GM11168 (cell line): ENCODE measurements around the gene RPL35.

Experiments used
- in situ Hi-C: fragments of 300-500 bp; cut with MboI; formaldehyde crosslinking; loops from one replicate; pipeline ENCODE4 v1.12.0; 2022; ENCODE audit warnings: low sequenced_read_pairs; ENCODE audit not compliant: unreplicated experiment

Gene RPL35

DNA sequence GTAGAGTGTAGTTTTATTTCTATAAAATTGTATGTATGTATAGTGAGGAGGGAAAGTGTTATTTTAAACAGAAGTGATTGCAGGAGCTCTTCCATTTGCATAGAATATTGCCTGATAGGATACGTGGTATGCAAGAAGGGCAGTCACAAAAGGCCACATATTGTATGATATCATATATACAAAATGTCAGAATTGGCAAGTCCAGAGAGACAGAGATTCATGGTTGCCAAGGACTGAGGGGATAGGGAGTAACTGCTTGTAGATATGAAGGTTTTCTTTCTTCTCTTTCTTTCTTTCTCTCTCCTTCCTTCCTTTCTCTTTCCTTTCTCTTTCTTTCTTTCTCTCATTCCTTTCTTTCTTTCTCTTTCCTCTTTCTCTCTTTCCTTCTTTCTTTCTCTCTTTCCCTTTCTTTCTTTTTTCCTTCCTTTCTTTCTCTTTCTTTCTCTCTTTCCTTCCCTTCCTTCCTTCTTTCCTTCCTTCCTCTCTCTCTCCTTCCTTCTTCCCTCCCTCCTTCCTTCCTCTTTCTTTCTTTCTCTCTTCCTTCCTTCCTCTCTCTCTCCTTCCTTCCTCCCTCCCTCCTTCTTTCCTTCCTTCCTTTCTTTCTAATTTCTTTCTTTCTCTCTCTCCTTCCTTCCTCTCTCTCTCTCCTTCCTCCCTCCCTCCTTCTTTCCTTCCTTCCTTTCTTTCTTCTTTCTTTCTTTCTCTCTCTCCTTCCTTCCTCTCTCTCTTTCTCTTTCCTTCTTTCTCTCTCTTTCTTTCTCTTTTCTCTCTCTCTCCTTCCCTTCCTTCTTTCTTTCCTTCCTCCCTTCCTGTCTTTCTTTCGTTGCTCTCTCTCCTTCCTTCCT lies 33.0 kb downstream of the RPL35 start:
- in situ Hi-C loops: no loop called here

DNA sequence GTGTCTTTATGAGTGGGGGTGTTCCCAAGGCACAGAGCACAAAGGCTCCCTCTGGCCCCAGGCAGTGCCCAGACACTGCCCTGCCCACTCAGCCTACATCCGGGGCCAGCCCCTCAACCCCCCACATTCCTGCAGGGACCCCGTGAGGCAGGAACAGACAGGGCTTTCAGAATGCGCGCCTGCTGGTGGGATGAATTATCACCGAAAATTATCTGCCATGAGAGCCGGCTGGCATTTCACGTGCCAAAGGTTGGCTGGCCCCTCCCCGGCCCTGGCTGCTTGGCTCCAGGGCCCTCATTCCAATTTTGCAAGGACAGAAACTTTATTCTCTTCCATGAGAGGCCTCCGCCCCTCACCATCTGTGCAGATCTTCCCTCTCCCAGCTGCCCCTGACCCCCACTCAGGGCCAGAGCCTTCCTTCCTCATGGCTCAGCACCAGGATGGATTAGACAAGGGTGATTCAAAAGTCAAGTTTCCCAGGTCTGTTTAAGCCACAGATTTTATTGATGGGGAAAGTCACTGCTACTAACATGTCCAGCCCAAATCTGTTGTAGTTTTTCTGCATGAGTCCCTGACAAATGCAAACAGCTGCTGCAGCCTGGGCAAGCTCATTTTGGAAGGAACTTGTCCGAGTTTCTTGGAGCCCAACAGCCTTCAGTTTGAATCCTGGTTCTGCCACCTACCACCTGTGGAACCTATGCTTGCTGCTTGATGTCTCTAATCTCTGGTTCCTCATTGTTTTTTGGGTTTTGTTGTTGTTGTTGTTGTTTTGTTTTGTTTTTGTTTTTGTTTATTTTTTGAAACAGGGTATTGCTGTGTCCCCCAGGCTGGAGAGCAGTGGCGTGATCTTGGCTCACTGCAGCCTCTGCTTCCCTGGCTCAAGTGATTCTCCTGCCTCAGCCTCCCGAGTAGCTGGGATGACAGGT lies 40.8 kb downstream of the RPL35 start:
- in situ Hi-C loops: no loop called here

DNA sequence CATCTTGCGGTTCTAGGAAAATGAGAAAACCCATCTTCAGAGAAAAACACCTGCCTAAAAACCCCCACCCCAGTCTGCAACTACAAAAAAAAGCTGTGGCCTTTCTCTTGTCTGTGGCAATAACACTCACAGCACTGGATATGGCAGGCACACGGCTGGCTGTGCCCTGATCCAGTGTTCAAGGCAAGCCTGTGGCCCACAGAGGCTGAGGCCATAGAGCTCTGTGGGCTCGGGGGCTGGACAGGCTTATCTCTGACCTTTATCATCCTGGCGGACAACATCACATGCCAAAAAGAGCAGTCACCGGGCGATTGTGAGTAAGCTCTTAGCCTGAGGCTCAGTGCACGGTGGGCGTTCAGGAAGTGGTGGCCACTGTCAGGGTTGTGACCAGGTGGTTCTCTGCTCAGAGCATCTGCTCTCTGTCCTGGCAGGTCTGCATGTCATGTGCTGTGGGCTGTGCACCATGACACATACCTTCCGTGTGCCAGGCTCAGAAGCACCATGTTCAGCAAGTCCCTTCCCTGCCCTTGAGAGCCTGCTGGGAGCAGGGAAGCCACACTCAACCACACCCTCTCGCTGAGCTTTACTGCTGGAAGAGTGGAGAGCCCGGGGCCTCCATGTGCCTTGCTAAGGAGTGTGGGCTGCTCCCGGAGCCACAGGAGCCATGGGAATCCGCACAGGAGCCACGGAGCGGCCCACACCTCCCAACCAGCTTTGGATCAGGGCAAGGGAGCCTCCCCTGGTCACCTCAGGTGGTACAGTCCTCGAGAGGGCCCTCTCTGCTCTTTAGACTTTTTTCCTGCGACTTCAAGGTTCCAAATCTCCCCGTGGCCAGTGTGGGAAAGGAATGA lies 43.1 kb downstream of the RPL35 start:
- in situ Hi-C loops: no loop called here

DNA sequence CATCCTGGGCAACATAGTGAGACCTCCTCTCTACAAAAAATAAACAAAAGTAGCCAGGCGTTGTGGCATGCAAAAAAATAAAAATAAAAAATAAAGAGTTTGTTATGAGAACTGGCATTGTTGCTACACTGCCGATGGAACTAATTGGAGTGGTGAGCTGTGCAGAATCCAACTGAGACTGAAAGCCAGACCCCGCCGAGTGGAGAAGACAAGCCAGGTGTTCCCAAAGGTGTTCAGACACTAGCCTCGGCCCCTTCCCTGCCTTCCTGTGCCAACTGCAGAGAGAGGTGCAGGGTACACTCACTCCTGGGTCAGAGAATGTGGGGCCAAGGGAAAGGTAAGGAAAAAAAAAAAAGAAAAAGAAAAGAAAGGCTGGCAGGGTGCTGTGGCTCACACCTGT lies 46.2 kb downstream of the RPL35 start:
- in situ Hi-C loops: no loop called here

DNA sequence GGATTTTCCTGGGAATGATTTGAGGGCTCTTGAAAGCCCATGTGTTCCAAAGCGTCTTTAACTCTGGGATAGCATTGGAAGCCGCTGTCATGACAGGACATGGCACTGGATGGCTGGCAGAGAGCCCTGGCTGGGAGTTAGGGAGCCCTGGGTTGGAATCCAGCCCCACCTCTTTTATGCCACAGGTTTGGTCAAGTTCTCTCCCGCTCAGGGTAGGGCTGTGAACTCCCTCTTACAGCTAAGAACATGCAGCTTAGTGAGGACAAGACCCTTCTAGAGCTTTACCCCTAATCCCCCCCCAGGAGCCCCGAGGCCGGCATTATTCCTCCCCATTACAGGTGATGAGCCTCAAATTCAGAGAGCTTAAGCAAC lies 47.6 kb downstream of the RPL35 start:
- in situ Hi-C loops: no loop called here

DNA sequence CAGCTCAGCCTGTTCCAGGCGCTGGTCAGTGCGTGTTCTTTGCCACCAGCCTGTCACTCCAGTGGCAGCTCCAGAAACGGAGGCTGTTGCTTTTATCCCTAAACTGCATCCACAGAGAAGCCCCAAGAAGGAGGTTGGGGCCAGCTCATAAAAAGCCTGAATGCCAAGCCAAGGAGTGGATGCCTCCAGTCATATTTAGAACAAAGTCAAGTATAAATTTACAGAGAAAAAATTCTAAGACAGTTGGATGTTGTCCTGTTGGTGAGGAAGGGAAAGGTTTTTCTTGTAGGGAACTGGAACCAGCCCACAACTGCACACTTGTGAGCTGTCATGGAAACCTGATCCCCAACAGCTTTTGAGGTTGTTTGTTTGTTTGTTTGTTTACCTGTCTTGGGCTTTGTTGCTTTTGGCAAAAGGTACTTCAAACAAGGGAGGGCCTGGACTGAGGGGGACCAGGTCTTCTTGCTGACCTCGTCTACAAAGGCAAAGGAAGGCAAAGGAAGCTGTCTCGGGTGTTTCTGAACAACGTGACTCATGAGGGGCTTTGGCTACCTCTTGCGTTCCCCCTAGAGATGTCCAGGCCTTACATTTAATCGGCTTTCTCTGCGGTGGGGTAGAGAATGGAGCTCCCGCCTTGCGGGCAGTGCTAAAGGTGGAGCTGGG lies 48.1 kb downstream of the RPL35 start:
- in situ Hi-C loops: no loop called here

DNA sequence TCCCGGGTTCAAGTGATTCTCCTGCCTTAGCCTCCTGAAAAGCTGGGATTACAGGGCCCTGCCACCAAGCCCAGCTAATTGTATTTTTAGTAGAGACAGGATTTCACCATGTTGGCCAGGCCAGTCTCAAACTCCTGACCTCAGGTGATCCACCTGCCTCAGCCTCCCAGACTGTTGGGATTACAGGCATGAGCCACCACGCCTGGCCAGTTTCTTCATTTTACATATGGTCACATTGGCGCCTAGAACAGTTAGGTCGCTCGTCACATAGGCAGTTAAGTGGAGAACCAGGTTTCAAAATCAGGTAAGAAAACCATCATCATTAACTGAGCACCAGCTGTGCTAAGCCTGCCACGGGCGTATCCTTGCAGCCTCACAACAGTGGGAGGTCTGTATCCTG lies 48.7 kb downstream of the RPL35 start:
- in situ Hi-C loops: no loop called here

DNA sequence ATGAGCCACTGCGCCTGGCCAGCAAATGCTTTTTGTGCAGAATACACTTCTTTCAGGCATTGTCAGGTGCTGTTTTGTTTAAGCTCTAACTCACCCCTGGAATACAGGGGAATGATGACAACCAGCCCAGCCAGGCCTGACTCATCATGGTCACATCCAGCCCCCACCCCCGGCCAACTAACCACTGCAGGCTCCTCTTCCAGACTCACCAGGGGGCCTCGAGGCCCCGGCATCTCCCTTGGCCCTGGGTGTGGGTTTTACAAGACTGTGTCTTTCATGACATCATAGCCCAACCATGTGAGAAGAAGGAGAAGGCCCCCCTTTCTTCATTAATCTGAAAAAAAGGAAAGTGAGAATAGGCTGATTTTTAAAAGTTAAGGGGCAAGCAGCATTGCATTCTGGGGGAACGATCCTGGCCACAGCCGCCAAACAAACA lies 49.3 kb downstream of the RPL35 start:
- in situ Hi-C loops: no loop called here

DNA sequence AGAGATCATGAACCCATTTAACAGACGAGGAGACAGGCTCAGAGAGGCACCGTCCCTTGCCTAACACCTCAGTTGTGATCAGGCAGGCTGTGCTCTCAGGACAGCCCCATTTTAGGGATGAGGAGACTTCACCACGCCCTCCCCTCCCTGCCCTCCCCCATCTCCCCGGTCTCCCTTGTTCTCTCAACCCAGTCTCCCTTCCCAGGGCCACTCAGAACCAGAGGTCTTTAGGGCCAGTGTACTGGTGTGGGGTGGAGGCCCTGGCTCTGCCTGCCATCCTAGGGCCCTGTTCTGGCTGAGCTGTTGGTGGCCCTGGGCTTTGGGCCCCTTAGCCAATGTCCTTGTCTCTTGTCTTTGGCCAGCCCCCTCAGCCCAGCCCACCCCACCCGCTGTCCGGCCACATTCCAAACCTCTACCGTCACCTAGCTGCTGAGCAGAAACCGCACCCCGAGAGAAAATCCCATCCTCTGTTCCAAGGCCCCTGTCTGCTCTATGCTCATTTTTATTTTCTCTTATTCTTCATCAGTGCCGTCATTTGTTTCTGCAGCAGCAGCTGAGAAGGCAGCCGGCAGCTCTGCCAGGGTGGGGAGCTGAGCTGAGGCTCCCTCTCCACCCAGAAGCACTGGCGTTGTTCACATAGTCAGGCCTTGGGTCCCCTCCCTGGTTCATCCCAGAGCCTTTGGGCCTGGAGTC lies 50.9 kb downstream of the RPL35 start:
- in situ Hi-C loops: no loop called here

DNA sequence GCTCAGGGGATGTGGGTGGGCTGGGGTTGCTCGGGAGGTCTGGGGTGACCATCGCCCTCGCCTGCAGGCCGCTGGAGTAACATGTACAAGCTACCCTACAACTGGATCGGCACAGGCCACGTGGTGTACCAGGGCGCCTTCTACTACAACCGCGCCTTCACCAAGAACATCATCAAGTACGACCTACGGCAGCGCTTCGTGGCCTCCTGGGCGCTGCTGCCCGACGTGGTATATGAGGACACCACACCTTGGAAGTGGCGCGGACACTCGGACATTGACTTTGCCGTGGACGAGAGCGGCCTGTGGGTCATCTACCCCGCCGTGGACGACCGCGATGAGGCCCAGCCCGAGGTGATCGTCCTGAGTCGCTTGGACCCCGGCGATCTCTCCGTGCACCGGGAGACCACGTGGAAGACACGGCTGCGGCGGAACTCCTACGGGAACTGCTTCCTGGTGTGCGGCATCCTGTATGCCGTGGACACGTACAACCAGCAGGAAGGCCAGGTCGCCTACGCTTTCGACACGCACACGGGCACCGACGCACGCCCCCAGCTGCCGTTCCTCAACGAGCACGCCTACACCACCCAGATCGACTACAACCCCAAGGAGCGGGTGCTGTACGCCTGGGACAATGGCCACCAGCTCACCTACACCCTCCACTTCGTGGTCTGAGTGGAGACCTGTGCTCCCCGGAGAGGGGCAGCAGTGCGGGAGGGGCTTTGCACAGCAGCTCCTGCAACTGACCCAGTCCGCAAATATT lies 51.8 kb downstream of the RPL35 start:
- in situ Hi-C loops: no loop called here

DNA sequence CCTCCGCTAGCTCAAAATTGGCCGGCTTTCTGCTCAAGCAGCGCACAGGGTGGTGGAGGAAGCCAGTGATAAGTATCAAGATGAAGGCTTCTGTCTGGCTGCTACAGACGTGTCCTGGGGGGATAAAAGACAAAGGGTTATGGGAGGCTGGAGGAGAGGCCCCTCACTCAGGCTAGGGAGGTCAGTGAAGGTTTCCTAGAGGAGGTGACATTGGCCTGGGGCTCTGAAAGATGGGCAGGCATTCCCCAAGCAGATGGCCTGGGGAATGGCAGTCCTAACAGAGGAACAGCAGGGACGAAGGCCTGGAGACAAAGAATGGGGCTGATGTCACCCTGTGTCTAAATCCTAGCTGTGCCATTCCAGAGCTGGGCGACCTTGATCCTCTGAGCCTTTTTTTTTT lies 52.5 kb downstream of the RPL35 start:
- in situ Hi-C loops: no loop called here

DNA sequence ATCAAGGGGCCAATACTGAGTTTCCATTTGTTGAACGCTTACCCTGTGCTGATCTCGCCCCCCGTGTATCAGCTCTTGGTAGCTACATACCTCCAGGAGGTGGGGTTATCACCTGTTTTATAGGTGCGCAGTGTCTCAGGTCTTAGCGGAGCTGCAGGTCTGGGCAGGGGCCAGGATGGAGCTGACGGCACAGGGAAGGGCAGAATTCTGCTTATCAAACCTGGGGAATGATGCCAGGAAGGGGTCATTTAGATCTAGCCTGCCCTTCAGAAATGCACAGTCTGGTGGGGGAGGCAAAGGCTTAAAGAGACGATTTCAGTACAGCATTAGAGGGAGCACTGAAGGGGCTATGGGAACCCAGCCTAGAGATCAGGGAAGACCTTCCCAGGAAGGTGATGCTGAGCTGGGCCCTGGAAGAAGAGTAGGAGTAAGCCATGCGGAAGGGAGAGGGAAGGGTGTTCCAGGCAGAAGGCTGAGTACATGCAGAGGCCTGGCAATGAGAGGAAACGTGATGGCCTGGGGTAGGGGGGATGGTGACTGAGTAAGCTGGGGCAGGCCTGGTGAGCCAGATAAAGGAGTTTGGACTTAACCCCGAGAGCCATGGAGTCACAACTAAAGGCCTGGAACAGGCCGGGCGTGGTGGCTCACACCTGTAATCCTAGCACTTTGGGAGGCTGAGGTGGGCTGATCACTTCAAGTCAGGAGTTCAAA lies 53.4 kb downstream of the RPL35 start:
- in situ Hi-C loops: no loop called here
